Right lung (tissue), 5 donors: ENCODE results near the gene XK. TPM values are rescaled to one million over a fixed set of nuclear protein-coding genes. Genes with fewer than 3 reads are reported as not detected.
A peak's percentile ranks its signal among the peaks of the same experiment; 100 is the strongest.

Experiments
- DNase-seq, 2 donors: peaks; one replicate each; pipeline ENCODE4 v3.0.0-alpha.2; 2013
- polyA plus RNA-seq, 5 donors: library from polyadenylated mRNA; unstranded; fragments of 120-200 nt; gene quantifications; one replicate each; pipeline versions ENCODE4 v1.2.1 to v1.2.3, GENCODE V29; 2013; ENCODE audit warnings: inconsistent platforms in 1 of 5, low replicate concordance in 1 of 5; ENCODE audit not compliant: insufficient read length in 5 of 5, insufficient read depth in 1 of 5

The XK gene
- polyA plus RNA-seq, 5 donors: 2.4 to 4.0 (median 2.8) TPM

DNA sequence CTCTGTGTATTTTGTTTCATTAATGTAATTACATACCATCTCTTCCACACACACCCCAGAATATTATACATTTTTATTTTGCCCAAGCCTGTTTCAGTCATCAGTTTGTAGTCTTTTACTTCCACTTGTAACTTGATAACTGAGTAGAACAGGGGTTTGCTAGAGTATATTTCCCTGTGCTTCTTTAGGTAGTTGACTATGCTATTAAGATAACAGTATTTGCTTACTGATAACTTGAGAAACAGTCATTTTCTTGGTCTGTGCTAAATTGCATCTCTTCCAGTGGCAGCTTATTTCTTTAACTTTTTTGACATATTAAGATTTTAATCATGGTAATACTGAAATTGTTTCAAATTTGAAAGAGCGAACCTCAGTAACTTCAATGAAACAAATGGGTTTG is 7.0 kb upstream of the XK start:
- DNase-seq: no peak

DNA sequence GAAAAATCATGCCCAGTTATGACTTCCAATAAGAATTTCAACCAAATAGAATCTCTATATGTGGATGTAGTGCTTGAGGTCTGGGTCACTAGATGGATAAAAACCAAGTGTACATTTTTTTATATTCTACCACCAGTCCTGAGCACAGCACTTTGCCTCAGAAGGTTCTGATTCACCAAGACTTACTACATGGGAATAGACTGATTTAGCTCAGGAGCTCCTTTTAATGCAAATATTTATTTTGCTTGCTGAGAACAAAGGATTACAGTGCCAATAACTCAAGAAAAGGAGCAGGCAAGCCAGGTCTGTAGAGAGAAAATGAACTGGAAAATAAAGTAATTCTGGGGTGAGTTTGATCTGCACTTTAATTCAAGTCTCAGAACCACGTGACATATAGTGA is 6.4 kb upstream of the XK start:
- DNase-seq: no peak

GRCh38 chrX:37679888-37680287 is 5.7 kb upstream of the XK start:
- no peak for DNase-seq

- DNase-seq: no peak
Measured at GRCh38 chrX:37684426-37684825, 1.2 kb upstream of the XK start.

DNA sequence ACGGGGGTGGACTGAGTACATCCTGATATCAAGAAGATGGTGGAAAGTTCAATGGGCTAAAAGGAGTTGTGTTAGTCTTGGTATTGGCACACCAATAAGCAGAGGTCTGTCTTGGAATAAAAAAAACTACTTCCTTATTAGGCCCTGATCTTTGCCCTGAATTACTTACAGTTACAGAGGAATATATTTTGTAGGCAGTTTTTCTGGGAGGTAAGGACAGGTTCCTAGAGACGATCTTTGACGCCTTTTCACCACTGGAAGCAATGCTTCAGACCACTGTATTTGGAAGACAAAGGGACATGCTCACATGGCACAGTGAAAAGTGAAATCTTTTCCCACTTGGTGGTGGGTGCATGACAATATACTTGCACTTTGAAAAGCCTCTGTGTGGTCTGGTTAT is 618 bp upstream of the XK start:
- no peak for DNase-seq

DNA sequence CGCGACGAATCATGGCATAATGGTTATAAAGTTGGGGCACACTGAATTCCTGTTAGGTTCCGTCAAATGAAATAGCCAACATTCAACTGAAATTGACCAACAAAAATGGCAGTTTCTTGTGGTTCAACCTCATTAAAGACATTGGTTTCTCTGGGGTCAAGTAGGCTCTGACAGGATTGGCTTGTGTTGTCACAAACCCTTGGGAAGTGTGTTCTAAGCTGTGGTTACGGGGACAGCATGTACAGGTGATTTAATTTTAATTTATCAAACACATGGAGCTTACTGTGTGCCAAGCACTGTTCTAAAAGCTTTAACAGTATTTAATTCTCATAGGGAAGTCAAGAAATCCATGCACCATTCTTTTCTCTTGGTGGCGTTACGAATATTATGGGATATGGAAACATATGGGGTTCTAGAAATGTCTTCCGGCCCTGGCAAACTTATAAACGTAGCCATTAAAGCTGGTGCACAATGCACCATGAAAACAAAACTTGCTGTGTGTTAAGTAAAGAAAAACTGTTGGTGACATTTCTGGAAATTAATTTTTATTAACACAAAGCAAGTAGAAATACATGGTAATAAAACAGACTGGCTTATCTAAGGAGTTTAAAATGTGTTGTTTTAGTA is 891 bp downstream of the XK start:
- no peak for DNase-seq

GRCh38 chrX:37686996-37687395 is 1.4 kb downstream of the XK start:
- no peak for DNase-seq

- DNase-seq: no peak
Measured at GRCh38 chrX:37690119-37690518, 4.5 kb downstream of the XK start.

GRCh38 chrX:37692918-37693317 is 7.3 kb downstream of the XK start:
- DNase-seq: no peak

DNA sequence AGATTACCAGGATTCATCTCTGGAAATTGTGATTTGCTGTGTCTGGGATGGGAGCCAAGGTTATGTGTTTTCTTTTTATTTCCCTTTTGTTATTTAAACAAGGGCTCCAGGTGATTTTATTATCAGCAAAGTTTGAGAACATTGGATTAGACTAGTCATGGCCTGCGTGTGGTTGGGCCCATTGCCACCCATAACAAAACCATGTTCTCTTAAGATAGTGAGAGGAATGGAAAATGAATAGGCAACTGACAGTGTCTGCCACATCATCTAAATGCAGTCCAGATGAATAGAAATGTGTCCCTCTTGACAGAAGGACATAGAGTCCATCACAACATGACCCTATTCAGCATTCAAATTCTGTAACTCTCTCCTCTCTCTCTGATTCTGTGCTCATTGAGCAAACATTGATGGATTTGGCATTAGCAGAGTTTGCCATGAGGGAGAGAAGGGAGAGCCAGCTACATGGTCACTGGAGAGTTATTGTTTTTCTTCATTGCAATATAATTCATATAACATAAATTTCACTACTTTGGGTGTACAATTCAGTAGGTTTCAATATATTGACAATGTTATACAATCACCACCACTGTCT is 11.7 kb downstream of the XK start:
- DNase-seq: no peak

- DNase-seq: no peak
Measured at GRCh38 chrX:37701588-37701987, 16.0 kb downstream of the XK start.

DNA sequence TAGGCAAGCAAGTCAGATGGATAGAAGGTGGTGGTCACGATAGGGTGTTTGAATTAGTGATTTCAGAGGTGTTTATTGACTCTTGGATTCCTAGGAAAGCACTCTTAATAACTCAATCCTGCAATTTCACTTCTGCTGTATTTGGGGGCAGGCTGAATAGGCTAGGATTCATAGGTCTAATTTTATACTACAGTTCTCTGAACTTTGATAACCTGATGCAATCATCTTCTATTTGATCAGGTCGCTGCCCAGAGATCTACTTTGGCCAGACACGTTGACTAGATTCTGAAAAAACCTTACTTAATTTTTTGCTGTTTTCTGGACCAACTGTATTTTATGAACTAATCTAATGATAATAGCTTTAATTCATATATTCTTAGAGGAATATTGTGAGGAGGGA is 26.4 kb downstream of the XK start:
- DNase-seq: no peak

DNA sequence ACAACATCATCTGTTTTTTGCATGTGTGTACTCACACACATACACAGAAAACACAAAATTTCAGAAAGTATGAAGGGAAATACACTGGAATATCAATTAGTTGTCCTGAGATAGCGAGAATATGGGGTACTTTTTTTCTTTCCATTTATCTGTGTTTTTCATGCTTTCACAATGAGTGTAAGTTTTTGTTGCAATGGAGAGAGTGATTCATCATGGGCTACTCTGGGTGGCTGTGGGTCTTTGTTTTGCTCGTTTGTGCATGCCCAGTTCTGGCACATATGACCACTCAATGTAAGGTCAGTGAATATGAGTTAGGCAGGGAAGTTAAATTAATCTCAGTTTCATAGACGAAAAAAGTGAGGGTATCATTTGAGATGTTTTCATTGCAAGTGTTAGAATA is 26.9 kb downstream of the XK start:
- DNase-seq: no peak

DNA sequence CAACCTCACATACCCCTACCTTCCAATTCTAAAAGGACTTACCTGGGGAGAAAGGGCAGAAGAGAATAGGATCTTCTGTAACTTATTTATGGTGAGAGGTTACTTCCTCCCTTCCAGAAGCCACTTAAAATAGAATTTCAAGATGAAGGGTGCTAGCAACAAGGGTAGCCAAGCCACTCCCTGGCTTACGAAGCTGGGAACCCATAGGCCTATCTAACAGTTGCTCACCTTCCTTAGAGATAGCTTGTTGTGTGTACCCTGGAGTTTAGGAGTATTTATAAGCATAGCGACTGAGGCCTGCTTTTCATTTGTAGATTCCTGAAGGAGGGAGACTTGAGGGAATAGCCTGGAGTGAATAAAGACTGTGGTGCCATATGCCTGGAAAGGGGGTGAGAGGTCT is 28.9 kb downstream of the XK start:
- DNase-seq: no peak

GRCh38 chrX:37716602-37717001 is 31.0 kb downstream of the XK start:
- no peak for DNase-seq

DNA sequence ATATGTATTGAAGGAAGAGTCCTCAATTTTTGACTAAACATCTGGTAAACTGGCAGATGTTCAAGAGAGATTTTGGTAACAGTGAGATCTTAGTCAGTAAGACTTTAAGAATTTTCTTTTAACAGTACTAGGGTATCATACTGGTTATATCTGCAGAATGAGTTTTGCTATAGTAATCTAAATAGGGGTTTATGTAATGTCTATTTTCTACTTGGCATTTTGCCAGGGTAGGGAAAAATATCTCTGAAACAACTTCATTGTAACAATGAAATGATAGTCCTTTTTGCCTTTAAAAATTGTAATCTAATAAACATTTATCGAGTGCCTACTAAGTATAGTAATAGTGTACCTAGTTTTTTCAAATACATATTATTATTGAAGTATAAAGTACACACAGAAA is 32.1 kb downstream of the XK start:
- DNase-seq: no peak

DNA sequence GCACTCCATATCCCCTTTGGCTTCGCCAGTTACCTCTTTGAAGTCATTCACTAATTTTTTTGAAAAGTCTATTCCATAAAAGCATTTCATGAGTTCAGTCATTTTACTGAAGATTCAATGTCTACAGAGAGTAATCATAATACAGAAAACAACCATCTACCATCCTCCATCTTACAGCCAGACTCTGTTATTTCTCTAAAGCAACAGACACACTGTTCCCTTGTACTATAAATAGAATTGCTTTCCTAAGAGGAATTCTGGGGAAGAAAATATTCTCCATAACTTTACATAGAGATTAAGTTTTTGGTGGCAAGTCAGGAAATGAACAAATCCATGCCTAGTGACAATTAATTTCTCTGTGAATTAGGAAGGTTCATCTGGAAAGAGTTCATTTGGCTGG is 37.0 kb downstream of the XK start:
- no peak for DNase-seq

GRCh38 chrX:37726346-37726745 is 40.8 kb downstream of the XK start:
- DNase-seq: no peak

GRCh38 chrX:37745354-37745753 is 59.8 kb downstream of the XK start:
- peak; percentile 31 to 55 for DNase-seq

DNA sequence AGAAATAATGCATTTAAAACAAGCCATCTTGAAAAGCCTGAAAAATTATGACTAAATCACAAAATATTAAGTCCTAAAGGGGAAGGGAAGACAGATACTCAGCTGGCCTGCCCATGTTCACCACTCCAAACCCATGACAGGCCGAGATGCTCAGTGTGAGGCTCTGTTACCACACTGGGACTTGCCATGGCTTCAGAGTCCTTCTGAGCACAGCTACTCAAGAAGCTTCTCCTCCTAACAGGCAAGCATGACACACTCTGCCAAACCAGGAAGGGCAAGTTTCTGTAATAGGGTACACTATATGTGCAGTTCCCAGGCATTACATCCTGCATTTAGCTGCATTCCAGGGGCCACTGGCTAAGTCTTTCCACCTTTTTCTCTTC is 60.2 kb downstream of the XK start:
- DNase-seq: no peak

DNA sequence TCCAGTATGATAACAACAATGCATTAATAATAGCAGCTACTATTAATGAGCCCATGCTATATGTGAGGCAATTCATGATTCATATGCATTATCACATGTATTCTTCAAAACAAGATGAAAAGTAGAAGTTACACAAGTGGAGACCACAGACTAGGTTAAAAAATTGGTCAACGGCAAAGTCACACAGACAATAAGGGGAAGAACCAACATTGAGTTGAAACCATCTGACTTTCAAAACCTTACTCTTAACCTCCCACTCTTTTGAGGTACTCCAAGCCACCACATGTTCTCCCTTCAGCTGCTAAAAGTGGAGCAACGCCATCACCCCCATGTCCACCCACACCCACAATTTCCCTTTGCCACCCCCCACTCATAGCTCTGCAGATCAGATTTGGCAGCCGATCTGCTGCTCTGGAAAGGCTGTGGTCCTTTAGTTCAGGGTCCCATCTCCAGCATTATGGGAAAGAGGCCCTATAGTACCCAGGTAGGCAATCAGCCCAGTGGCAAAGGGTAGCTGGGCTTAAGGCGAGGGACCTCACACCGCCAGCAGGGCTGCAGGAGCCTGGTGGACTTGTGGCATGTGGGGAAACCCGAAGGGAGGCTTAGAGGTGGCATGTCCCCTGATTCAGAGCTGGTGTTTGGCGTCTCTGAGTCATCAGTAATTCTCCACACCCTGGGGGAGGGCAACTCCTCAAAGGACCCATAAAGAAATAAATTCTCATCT is 60.8 kb downstream of the XK start:
- no peak for DNase-seq

- no peak for DNase-seq
Measured at GRCh38 chrX:37746951-37747350, 61.4 kb downstream of the XK start.

DNA sequence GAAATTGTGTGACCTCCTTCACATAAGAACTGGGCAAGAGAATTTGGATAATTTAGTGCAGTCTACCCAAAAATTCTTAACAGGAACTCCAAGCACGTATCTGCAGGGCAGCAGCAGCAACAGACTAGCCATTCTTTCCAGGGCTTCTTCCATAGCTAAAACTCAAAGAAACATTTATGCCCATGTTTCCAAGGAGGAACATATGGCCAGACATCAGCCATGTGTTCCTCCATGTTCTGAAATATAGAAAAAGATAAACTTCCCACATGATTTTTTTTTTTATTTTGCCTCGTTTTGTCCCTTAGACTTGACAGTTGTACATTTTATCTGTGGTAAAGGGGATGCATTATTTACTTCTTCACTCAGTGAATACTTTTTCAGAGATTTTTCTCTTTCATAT is 66.7 kb downstream of the XK start:
- DNase-seq: no peak

GRCh38 chrX:37752936-37753335 is 67.3 kb downstream of the XK start:
- DNase-seq: no peak
